ENCODE results near the gene AGPAT3. TPM values are rescaled to one million over a fixed set of nuclear protein-coding genes. Genes with fewer than 3 reads are reported as not detected.
A peak's percentile ranks its signal among the peaks of the same experiment; 100 is the strongest.

AGPAT3 gene
- total RNA-seq, 4 donors from 2014 or later = 40.6 to 80.5 (median 65.3) TPM

GRCh38 chr21:43930074-43930847 lies 65.2 kb downstream of the AGPAT3 start:
- no peaks in the 10 kb centered on the region for H3K9me3 ChIP-seq
- H3K27me3 ChIP-seq = no peaks in the 10 kb centered on the region
- no peaks in the 10 kb centered on the region for H3K36me3 ChIP-seq
- intact Hi-C loops (cut with DNase I) = no loop called here
- H3K27ac ChIP-seq = peak overlapping the region; percentile 68 to 77 (median 76)
- 73 to 84% methylated on average over 13 to 18 of the region's 25 CpGs for WGBS, 2 donors
- DNase-seq = no peak
- peaks cover 44 to 60% of the 10 kb centered on the region in 2 donors for H3K4me1 ChIP-seq
- no peak overlapping the region for H3K4me3 ChIP-seq (replicated peaks in 1 of 3)
- no peak for TF ChIP-seq POLR2A (IDR thresholded peaks at IDR 0.05)
- no peak for TF ChIP-seq CTCF (IDR thresholded peaks at IDR 0.05)

GRCh38 chr21:43930848-43931375 lies 65.9 kb downstream of the AGPAT3 start:
- DNase-seq = no peak
- 90 to 93% methylated on average over 13 to 17 of the region's 18 CpGs for WGBS, 2 donors
- intact Hi-C loops (cut with DNase I) = no loop called here

GRCh38 chr21:43931489-43931888 lies 66.5 kb downstream of the AGPAT3 start:
- 90 to 95% methylated on average over 13 of the region's 13 CpGs for WGBS, 2 donors
- Histone ChIP-seq H3K27ac (no peak overlapping the region), H3K27me3 (no peaks in the 10 kb centered on the region), H3K4me1 (peaks cover 45 to 60% of the 10 kb centered on the region in 2 donors), H3K4me3 (replicated peaks in 1 of 3) (no peak overlapping the region), H3K36me3 (no peaks in the 10 kb centered on the region), H3K9me3 (no peaks in the 10 kb centered on the region)
- intact Hi-C loops (cut with DNase I) = no loop called here
- no peak for TF ChIP-seq POLR2A (IDR thresholded peaks at IDR 0.05)
- TF ChIP-seq CTCF (IDR thresholded peaks at IDR 0.05) = no peak
- DNase-seq = no peak

More at GRCh38 chr21:43930848-43931375, 65.9 kb downstream of the AGPAT3 start:
- no peak for TF ChIP-seq CTCF (IDR thresholded peaks at IDR 0.05)
- TF ChIP-seq POLR2A (IDR thresholded peaks at IDR 0.05) = no peak
- peak overlapping the region in 1 of 3 donors; percentile 68 for H3K27ac ChIP-seq
- no peaks in the 10 kb centered on the region for H3K27me3 ChIP-seq
- no peaks in the 10 kb centered on the region for H3K9me3 ChIP-seq
- H3K4me3 ChIP-seq (replicated peaks in 1 of 3) = no peak overlapping the region
- H3K36me3 ChIP-seq = no peaks in the 10 kb centered on the region
- H3K4me1 ChIP-seq = peaks cover 44 to 60% of the 10 kb centered on the region in 2 donors

- Histone ChIP-seq H3K27ac (no peak overlapping the region), H3K36me3 (no peaks in the 10 kb centered on the region), H3K4me1 (peaks cover 43 to 58% of the 10 kb centered on the region in 2 donors), H3K27me3 (no peaks in the 10 kb centered on the region), H3K9me3 (no peaks in the 10 kb centered on the region), H3K4me3 (replicated peaks in 1 of 3) (no peak overlapping the region)
- no peak for TF ChIP-seq CTCF (IDR thresholded peaks at IDR 0.05)
- TF ChIP-seq POLR2A (IDR thresholded peaks at IDR 0.05) = no peak
- 95 to 96% methylated on average over 17 of the region's 17 CpGs for WGBS, 2 donors
- intact Hi-C loops (cut with DNase I) = no loop called here
- no peak for DNase-seq
Observed at GRCh38 chr21:43932005-43932404, 67.0 kb downstream of the AGPAT3 start.

GRCh38 chr21:43933199-43933598 lies 68.2 kb downstream of the AGPAT3 start:
- Histone ChIP-seq H3K4me1 (peaks cover 32 to 46% of the 10 kb centered on the region in 2 donors), H3K4me3 (replicated peaks in 1 of 3) (no peak overlapping the region), H3K9me3 (no peaks in the 10 kb centered on the region), H3K27me3 (no peaks in the 10 kb centered on the region), H3K27ac (no peak overlapping the region), H3K36me3 (no peaks in the 10 kb centered on the region)
- TF ChIP-seq CTCF (IDR thresholded peaks at IDR 0.05) = no peak
- TF ChIP-seq POLR2A (IDR thresholded peaks at IDR 0.05) = no peak
- DNase-seq = no peak
- intact Hi-C loops (cut with DNase I) = no loop called here
- WGBS, 2 donors = 87 to 90% methylated on average over 12 of the region's 12 CpGs
